Measurements from ENCODE around the gene MAST1.

GRCh38 chr19:12918253-12918652 lies 79.9 kb downstream of the MAST1 start:
- TF ChIP-seq, protein P1, sequence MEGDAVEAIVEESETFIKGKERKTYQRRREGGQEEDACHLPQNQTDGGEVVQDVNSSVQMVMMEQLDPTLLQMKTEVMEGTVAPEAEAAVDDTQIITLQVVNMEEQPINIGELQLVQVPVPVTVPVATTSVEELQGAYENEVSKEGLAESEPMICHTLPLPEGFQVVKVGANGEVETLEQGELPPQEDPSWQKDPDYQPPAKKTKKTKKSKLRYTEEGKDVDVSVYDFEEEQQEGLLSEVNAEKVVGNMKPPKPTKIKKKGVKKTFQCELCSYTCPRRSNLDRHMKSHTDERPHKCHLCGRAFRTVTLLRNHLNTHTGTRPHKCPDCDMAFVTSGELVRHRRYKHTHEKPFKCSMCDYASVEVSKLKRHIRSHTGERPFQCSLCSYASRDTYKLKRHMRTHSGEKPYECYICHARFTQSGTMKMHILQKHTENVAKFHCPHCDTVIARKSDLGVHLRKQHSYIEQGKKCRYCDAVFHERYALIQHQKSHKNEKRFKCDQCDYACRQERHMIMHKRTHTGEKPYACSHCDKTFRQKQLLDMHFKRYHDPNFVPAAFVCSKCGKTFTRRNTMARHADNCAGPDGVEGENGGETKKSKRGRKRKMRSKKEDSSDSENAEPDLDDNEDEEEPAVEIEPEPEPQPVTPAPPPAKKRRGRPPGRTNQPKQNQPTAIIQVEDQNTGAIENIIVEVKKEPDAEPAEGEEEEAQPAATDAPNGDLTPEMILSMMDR (IDR thresholded peaks at IDR 0.05), result no peak
- no peak for TF ChIP-seq POLR2A (IDR thresholded peaks at IDR 0.05)

Data from body of pancreas (tissue), 4 donors.